PC-3 (cell line): ENCODE measurements around the gene URM1. TPM values are rescaled to one million over a fixed set of nuclear protein-coding genes. Genes with fewer than 3 reads are reported as not detected.

Experiments
- ATAC-seq: fragments of 200-7000 bp; cut with Tn5 transposase; 2 replicates; pipeline ENCODE4 v1.9.1; 2020; ENCODE audit warnings: mild to moderate bottlenecking, moderate library complexity
- BruUV-seq: library from RNA; stranded (reverse); fragments of 400-500 nt; replicated peaks from 2 replicates; lab custom pipeline; 2021; lab: Mats Ljungman, UMichigan
- CTCF ChIA-PET: fragments of 300-600 bp; sonication (Branson Sonifier 250); formaldehyde crosslinking; loops from one replicate; lab custom pipeline; 2022; ENCODE audit warnings: antibody characterized with exemption; lab: Charles Lee
- POLR2A ChIA-PET: fragments of 300-600 bp; sonication (Branson Sonifier 250); formaldehyde crosslinking; loops from one replicate; lab custom pipeline; 2022; ENCODE audit warnings: antibody characterized with exemption; ENCODE audit not compliant: unreplicated experiment; lab: Charles Lee
- DNase-seq: peaks from one replicate; pipeline ENCODE4 v3.0.0-alpha.2; 2015
- H2AFZ ChIP-seq: fragments of 300-600 bp; sonication (generic); 2 replicates; pipeline ENCODE4 v1.6.0; 2016; ENCODE audit warnings: antibody characterized with exemption, low read length
- H3F3A ChIP-seq: fragments of 300-600 bp; sonication (generic); one replicate; pipeline ENCODE4 v1.6.0; 2017; ENCODE audit warnings: antibody characterized with exemption, low read length, control low read depth, mild to moderate bottlenecking; ENCODE audit not compliant: unreplicated experiment
- H3K27ac ChIP-seq: fragments of 300-600 bp; sonication (generic); 2 replicates; pipeline ENCODE4 v1.5.1; 2016; ENCODE audit warnings: mild to moderate bottlenecking, low read length
- H3K27me3 ChIP-seq: fragments of 300-600 bp; sonication (generic); 2 replicates; pipeline ENCODE4 v1.6.1; 2016; ENCODE audit warnings: low read length, mixed read lengths
- H3K36me3 ChIP-seq: fragments of 300-600 bp; sonication (generic); 2 replicates; pipeline ENCODE4 v1.6.1; 2016; ENCODE audit warnings: low read depth, mixed run types, low read length, mixed read lengths
- H3K4me1 ChIP-seq: fragments of 300-600 bp; sonication (generic); 2 replicates; pipeline ENCODE4 v1.5.1; 2016; ENCODE audit warnings: low read length; ENCODE audit not compliant: insufficient read depth
- H3K4me2 ChIP-seq: fragments of 300-600 bp; sonication (generic); 2 replicates; pipeline ENCODE4 v1.6.0; 2016; ENCODE audit warnings: low read length
- H3K4me3 ChIP-seq: fragments of 300-600 bp; sonication (generic); 2 replicates; pipeline ENCODE4 v1.5.1; 2016; ENCODE audit warnings: mild to moderate bottlenecking, low read length, mixed read lengths
- H3K79me2 ChIP-seq: fragments of 300-600 bp; sonication (generic); 2 replicates; pipeline ENCODE4 v1.6.1; 2017; ENCODE audit warnings: low read length, mixed read lengths
- H3K9ac ChIP-seq: fragments of 300-600 bp; sonication (generic); 2 replicates; pipeline ENCODE4 v1.6.0; 2016; ENCODE audit warnings: mild to moderate bottlenecking, low read length
- H3K9me2 ChIP-seq: fragments of 300-600 bp; sonication (generic); replicated peaks from 2 replicates; pipeline ENCODE4 v1.6.1; 2016; ENCODE audit warnings: mixed run types, low read length, mixed read lengths
- H3K9me3 ChIP-seq: fragments of 300-600 bp; sonication (generic); 2 replicates; pipeline ENCODE4 v1.6.1; 2016; ENCODE audit warnings: low read length, mixed read lengths
- H4K20me1 ChIP-seq: fragments of 300-600 bp; sonication (generic); 2 replicates; pipeline ENCODE4 v1.6.1; 2016; ENCODE audit warnings: low read length, mixed read lengths
- CTCF ChIP-seq: fragments of 300-600 bp; sonication (generic); conservative IDR thresholded peaks from 2 replicates; pipeline ENCODE4 v1.5.1; 2017; ENCODE audit warnings: antibody characterized with exemption, low read depth, mild to moderate bottlenecking, low read length
- EZH2 ChIP-seq: fragments of 300-600 bp; sonication (generic); IDR thresholded peaks from one replicate; pipeline ENCODE4 v1.6.1; 2017; ENCODE audit warnings: antibody characterized with exemption, mild to moderate bottlenecking, low read length; ENCODE audit not compliant: unreplicated experiment
- EZH2phosphoT487 ChIP-seq: fragments of 300-600 bp; sonication (generic); IDR thresholded peaks from 2 replicates; pipeline ENCODE4 v1.6.1; 2018; ENCODE audit warnings: mild to moderate bottlenecking, antibody characterized with exemption, low read length, borderline replicate concordance
- intact Hi-C: fragments of 100-400 bp; cut with micrococcal nuclease; formaldehyde crosslinking; loops from 2 replicates; pipeline ENCODE4 v1.9.0; 2023
- total RNA-seq: library from RNA; depleted of rRNA; stranded (reverse); fragments of >200 nt; gene quantifications from 2 replicates; pipeline ENCODE4 v1.2.3, GENCODE V29; 2014

URM1 gene
- total RNA-seq, 1 experiment from 2014 or later: 29.1 TPM

- Histone ChIP-seq H3K4me3 (no peak overlapping the region), H3K27me3 (no peaks in the 10 kb centered on the region), H3K9me3 (no peaks in the 10 kb centered on the region), H3K9ac (no peak overlapping the region), H3K27ac (no peak overlapping the region), H3K4me1 (no peaks in the 10 kb centered on the region), H3F3A (no peaks in the 10 kb centered on the region), H3K4me2 (no peak overlapping the region), H4K20me1 (no peaks in the 10 kb centered on the region), H2AFZ (no peak overlapping the region), H3K9me2 (no peaks in the 10 kb centered on the region), H3K79me2 (no peaks in the 10 kb centered on the region), H3K36me3 (no peaks in the 10 kb centered on the region)
- TF ChIP-seq CTCF: no peak
- TF ChIP-seq EZH2: no peak
- TF ChIP-seq EZH2phosphoT487: no peak
- intact Hi-C loops: no loop called here
- POLR2A ChIA-PET: no interaction called here
- CTCF ChIA-PET: no interaction called here
- DNase-seq (no peak), ATAC-seq (no peak)
- BruUV-seq: no TSS peak
Measured at GRCh38 chr9:128397831-128398230, 26.7 kb downstream of the URM1 start.

- no peak for ATAC-seq
Measured at GRCh38 chr9:128399861-128400260, 28.7 kb downstream of the URM1 start.

More at GRCh38 chr9:128399861-128400260, 28.7 kb downstream of the URM1 start:
- BruUV-seq: no TSS peak
- no peak for TF ChIP-seq EZH2phosphoT487
- no peak for TF ChIP-seq CTCF
- TF ChIP-seq EZH2: no peak
- intact Hi-C loops: no loop called here
- no peaks in the 10 kb centered on the region for H3F3A ChIP-seq
- no peaks in the 10 kb centered on the region for H3K27me3 ChIP-seq
- CTCF ChIA-PET: no interaction called here
- H3K4me3 ChIP-seq: no peak overlapping the region
- H2AFZ ChIP-seq: no peak overlapping the region
- H3K9ac ChIP-seq: no peak overlapping the region
- H3K4me1 ChIP-seq: no peaks in the 10 kb centered on the region
- no peaks in the 10 kb centered on the region for H4K20me1 ChIP-seq
- H3K27ac ChIP-seq: no peak overlapping the region
- no peaks in the 10 kb centered on the region for H3K9me2 ChIP-seq
- no peaks in the 10 kb centered on the region for H3K36me3 ChIP-seq
- H3K79me2 ChIP-seq: no peaks in the 10 kb centered on the region
- no peaks in the 10 kb centered on the region for H3K9me3 ChIP-seq
- POLR2A ChIA-PET: no interaction called here
- H3K4me2 ChIP-seq: no peak overlapping the region
- no peak for DNase-seq
